Esophagus (tissue), 2 donors: ENCODE results near the gene ZSCAN18. TPM values are rescaled to one million over a fixed set of nuclear protein-coding genes. Genes with fewer than 3 reads are reported as not detected.

ENCODE experiments used
- H3K27ac ChIP-seq, 2 donors: one replicate each; pipeline ENCODE4 v1.5.1; 2013; ENCODE audit warnings: low read depth in 2 of 2, mild to moderate bottlenecking in 2 of 2, inconsistent platforms in 1 of 2, low read length in 1 of 2, moderate library complexity in 1 of 2
- H3K27me3 ChIP-seq, 2 donors: one replicate each; pipeline ENCODE4 v1.6.1; 2013; ENCODE audit warnings: low read length in 2 of 2, control low read depth in 1 of 2, mild to moderate bottlenecking in 1 of 2; ENCODE audit not compliant: insufficient read depth in 2 of 2, control insufficient read depth in 1 of 2
- H3K36me3 ChIP-seq, 2 donors: one replicate each; pipeline ENCODE4 v1.6.1; 2013; ENCODE audit warnings: low read length in 1 of 2; ENCODE audit not compliant: control insufficient read depth in 2 of 2, insufficient read depth in 2 of 2
- H3K4me1 ChIP-seq, 2 donors: one replicate each; pipeline ENCODE4 v1.6.1; 2013; ENCODE audit warnings: low read length in 1 of 2; ENCODE audit not compliant: control insufficient read depth in 2 of 2, insufficient read depth in 2 of 2
- H3K4me3 ChIP-seq, 2 donors: one replicate each; pipeline ENCODE4 v1.5.1; 2013; ENCODE audit warnings: low read length in 2 of 2, mild to moderate bottlenecking in 2 of 2, low read depth in 1 of 2, moderate library complexity in 1 of 2
- H3K9me3 ChIP-seq, 2 donors: one replicate each; pipeline ENCODE4 v1.6.1; 2013; ENCODE audit warnings: mild to moderate bottlenecking in 2 of 2, low read depth in 1 of 2, low read length in 1 of 2, moderate library complexity in 1 of 2; ENCODE audit not compliant: control insufficient read depth in 2 of 2, insufficient read depth in 1 of 2
- WGBS, 2 donors: extraction: QIAGEN DNeasy Blood & Tissue Kit; methylation state at CpG; one replicate each; pipeline ENCODE4 v1.1.7; 2013; 5-methylcytosine and 5-hydroxymethylcytosine counted together
- polyA plus RNA-seq, 2 donors: library from polyadenylated mRNA; stranded (reverse); fragments of 200-250 nt; gene quantifications; one replicate each; pipeline ENCODE4 v1.2.3, GENCODE V29; 2013
- donor health status: healthy with polysubstance abuse.
- donor health status: Bipolar disorder and iron deficiency.

Gene ZSCAN18
- polyA plus RNA-seq, 2 donors: 20.2 to 22.9 TPM

DNA sequence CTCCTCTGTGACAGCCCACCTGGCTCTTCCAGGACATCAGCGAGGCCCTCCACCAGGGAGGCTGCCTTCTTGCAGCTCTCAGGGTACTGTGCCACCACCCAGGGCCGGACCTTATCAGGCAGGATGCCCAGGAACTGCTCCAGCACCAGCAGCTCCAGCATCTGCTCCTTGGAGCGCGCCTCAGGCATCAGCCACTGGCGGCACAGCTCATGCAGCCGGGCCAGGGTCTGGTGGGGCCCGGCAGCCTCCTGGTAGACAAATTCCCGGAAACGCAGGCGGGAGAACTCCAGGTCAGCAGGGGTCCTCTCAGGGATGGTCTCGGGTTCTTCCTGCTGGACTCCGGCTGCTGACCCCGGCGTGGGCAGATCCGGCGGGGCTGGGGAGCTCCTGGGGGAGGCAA lies 8.2 kb downstream of the ZSCAN18 start:
- Histone ChIP-seq H3K27me3 (no peaks in the 10 kb centered on the region), H3K27ac (no peak overlapping the region), H3K36me3 (peaks cover 5 to 8% of the 10 kb centered on the region in 2 donors), H3K4me3 (no peak overlapping the region), H3K9me3 (peaks cover 30 to 39% of the 10 kb centered on the region in 2 donors), H3K4me1 (no peaks in the 10 kb centered on the region)
- WGBS, 2 donors: 95 to 99% methylated on average over 16 of the region's 16 CpGs

DNA sequence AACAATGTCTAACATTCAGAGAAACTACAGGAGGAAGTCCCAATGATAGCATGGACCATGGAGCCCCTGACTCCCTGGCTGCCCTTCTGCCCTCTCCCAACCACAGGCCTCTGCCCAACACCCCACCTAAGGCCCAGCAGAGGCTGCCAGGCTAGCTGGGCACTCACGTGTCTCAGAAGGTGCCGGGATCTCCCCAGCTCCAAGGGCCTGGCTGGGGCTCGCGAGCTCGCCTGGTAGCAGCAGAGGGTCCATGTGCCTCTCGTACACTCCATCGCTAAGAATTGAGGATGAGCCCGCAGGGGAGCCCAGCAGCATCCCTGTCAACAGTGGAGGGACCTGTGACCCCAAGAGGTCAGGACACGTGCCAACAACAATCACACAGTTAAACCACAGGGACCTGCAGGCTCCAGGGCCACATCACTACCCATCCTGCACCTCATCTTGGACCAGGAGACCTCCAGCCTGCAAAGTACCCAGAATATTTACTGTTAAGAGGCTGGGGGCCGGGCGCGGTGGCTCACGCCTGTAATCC lies 9.4 kb downstream of the ZSCAN18 start:
- Histone ChIP-seq H3K27me3 (no peaks in the 10 kb centered on the region), H3K9me3 (peaks cover 36 to 47% of the 10 kb centered on the region in 2 donors), H3K4me1 (no peaks in the 10 kb centered on the region), H3K27ac (no peak overlapping the region), H3K36me3 (peaks cover 5 to 8% of the 10 kb centered on the region in 2 donors), H3K4me3 (no peak overlapping the region)
- WGBS, 2 donors: 97 to 98% methylated on average over 13 of the region's 13 CpGs

DNA sequence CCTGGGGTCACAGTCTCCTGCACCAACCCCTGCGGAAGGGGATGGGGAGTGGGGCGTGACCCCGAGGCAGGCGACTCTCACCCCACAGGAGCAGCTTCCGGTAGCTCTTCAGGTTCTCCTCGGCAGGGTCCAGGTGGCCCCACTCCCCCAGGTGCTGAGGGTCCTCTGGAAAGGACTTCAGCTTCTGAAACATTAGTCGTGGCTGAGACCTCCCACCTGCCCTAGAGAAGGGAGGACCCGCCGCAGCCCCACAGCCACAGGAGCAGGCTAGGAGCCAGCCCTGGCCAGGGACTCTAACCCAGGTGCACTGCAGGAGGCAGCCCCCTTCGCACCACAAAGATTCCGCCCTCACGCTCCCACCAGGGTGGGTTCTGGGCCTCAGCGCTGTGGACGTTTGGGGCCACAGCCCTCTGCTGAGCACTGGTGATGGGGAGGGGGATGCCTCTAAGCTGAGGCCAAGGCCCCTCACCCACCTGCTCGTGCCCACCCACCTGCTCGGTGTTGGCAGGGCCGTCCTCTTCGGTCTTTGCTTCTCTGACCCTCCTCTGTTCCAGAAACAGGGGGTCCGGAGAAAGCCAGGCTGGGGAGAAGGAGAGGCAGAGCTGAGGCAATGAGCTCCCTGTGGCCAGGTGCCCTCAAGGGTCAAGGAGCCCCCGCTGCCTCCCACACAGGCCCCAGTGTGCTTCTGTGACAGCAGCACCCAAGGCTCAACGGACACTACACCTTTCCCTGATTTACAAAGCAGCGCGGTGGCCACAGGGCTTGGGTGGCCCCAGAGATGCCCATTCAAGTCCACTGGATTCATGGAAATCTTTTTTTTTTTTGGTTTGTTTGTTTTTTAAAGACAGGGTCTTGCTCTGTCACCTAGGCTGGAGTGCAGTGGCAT lies 11.0 kb downstream of the ZSCAN18 start:
- 95% methylated on average over 22 to 23 of the region's 23 CpGs for WGBS, 2 donors

DNA sequence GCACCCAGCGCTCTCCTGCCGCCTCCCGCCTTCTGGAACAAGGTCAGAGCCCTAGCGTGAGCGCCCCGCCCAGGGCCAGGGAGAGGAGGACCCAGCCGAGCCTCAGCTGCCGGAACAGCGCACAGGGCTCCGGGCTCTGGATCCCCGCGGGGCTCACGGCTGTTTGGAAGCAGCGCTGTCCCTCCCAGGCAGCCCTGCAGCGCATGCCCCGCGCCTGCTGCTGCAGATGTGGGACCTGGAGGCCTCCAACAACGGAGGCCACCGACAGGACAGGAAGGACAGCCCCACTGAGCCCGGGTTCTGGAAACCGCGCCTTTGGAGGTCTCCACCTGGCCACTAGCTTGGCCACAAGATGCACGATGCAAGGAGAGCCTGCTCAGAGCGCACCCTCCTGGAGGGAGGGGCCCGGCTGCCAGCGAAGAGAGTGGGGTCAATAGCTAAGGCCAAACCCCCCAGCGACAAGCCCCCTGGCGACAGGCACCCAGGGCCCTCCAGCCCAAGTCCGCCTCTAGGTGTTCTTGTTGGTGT lies 12.6 kb downstream of the ZSCAN18 start:
- Histone ChIP-seq H3K36me3 (peaks cover 5 to 8% of the 10 kb centered on the region in 2 donors), H3K4me1 (no peaks in the 10 kb centered on the region), H3K9me3 (peaks cover 36 to 49% of the 10 kb centered on the region in 2 donors), H3K27ac (no peak overlapping the region), H3K27me3 (no peaks in the 10 kb centered on the region), H3K4me3 (no peak overlapping the region)
- 93 to 96% methylated on average over 28 to 29 of the region's 29 CpGs for WGBS, 2 donors

More for the DNA sequence above, 11.0 kb downstream of the ZSCAN18 start:
- peaks cover 36 to 48% of the 10 kb centered on the region in 2 donors for H3K9me3 ChIP-seq
- no peak overlapping the region for H3K4me3 ChIP-seq
- H3K27me3 ChIP-seq: no peaks in the 10 kb centered on the region
- H3K27ac ChIP-seq: no peak overlapping the region
- H3K36me3 ChIP-seq: peaks cover 5 to 8% of the 10 kb centered on the region in 2 donors
- H3K4me1 ChIP-seq: no peaks in the 10 kb centered on the region

DNA sequence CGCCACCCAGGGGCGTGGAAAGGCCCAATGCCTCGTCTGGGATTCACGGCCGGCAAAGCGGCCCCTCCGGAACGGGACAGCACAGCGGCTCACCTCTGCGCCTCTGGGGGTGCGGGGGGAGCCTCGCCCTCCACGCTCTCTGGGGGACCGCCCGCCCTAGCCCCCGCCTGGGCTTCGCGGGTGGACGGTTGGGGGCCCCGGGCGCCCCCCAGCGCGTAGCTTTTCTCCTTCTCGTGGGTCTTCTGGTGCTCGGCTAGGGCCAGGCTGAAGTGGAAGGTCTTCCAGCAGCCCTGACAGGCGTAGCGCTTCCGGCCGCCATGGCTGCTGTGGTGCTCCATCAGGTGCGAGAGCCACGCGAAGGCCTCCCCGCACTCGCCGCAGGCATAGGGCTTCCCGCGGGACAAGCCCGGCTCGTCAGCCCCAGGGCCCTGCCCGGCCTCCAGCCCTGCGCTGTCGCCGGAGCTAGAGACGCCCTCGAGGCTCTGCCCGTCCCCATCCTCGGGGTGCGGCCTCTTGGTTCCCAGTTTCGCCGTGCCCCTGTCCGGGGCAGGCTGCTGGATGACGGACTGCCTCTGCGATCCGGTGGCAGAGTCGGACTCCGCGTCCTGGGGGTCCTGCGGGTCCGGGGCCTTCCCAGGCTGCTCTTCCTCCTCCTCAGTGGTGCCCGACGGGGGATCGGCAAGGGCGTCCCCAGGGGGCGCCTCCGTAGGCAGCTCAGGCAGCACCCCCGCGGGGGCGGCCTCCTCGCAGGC lies 13.3 kb downstream of the ZSCAN18 start:
- no peak overlapping the region for H3K4me3 ChIP-seq
- H3K9me3 ChIP-seq: peaks cover 37 to 49% of the 10 kb centered on the region in 2 donors
- H3K27ac ChIP-seq: no peak overlapping the region
- H3K36me3 ChIP-seq: peaks cover 5 to 8% of the 10 kb centered on the region in 2 donors
- WGBS, 2 donors: 97 to 98% methylated on average over 62 to 69 of the region's 69 CpGs
- H3K4me1 ChIP-seq: no peaks in the 10 kb centered on the region
- no peaks in the 10 kb centered on the region for H3K27me3 ChIP-seq

DNA sequence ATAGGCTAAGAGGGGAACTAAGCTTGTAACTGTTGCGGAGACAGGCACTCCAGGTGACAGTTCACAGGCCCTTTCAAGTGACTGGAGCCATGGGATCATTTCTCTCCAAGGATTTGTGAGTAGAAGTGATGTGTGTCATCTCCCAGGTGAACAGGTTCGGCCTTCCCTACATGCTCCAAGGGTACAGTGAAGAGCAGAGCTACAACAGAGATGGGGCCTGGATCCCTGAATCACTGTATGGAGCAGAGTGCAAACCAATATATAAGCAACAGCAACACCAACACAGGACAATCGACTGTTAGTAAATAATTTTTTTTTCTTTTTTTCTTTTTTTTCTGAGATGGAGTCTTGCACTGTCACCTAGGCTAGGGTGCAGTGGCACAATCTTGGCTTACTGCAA lies 15.0 kb downstream of the ZSCAN18 start:
- WGBS, 2 donors: 93 to 95% methylated on average over 3 of the region's 3 CpGs
- Histone ChIP-seq H3K9me3 (peaks cover 38 to 42% of the 10 kb centered on the region in 2 donors), H3K4me3 (no peak overlapping the region), H3K36me3 (peaks cover 5 to 8% of the 10 kb centered on the region in 2 donors), H3K4me1 (no peaks in the 10 kb centered on the region), H3K27ac (no peak overlapping the region), H3K27me3 (no peaks in the 10 kb centered on the region)

DNA sequence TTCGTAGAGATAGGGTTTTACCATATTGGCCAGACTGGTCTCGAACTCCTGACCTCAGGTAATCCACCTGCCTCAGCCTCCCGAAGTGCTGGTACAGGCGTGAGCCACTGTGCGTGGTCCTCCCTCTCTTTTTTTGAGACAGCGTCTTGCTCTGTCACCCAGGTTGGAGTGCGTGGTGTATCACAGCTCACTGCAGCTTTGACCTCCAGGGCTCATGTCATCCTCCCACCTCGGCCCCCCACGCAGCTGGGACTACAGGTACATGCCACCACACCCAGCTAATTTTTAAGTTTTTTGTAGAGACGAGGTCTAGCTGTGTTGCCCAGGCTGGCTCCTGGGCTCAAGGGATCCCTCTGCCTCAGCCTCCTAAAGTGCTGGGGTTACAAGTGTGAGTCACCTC lies 18.2 kb downstream of the ZSCAN18 start:
- Histone ChIP-seq H3K4me1 (no peaks in the 10 kb centered on the region), H3K36me3 (no peaks in the 10 kb centered on the region), H3K4me3 (no peak overlapping the region), H3K9me3 (peaks cover 13 to 37% of the 10 kb centered on the region in 2 donors), H3K27me3 (no peaks in the 10 kb centered on the region), H3K27ac (no peak overlapping the region)
- 91% methylated on average over 10 of the region's 10 CpGs for WGBS, 2 donors

DNA sequence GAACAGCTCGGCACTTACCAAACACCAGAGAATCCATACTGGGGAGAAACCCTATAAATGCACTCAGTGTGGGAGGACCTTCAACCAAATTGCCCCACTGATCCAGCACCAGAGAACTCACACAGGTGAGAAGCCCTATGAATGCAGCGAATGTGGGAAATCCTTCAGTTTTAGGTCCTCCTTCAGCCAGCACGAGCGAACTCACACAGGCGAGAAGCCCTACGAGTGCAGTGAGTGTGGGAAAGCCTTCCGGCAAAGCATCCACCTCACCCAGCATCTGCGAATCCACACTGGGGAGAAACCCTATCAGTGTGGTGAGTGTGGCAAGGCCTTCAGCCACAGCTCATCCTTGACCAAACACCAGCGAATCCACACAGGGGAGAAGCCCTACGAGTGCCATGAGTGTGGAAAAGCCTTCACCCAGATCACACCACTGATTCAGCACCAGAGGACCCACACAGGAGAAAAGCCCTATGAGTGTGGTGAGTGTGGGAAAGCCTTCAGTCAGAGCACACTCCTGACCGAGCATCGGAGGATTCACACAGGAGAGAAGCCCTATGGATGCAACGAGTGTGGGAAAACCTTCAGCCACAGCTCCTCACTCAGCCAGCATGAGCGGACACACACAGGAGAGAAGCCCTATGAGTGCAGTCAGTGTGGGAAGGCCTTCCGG lies 30.7 kb downstream of the ZSCAN18 start:
- WGBS, 2 donors: 96 to 98% methylated on average over 15 of the region's 15 CpGs
- Histone ChIP-seq H3K4me3 (no peak overlapping the region), H3K4me1 (no peaks in the 10 kb centered on the region), H3K27ac (no peak overlapping the region), H3K27me3 (no peaks in the 10 kb centered on the region), H3K9me3 (peaks cover 35 to 58% of the 10 kb centered on the region in 2 donors), H3K36me3 (peaks cover 2 to 16% of the 10 kb centered on the region in 2 donors)

DNA sequence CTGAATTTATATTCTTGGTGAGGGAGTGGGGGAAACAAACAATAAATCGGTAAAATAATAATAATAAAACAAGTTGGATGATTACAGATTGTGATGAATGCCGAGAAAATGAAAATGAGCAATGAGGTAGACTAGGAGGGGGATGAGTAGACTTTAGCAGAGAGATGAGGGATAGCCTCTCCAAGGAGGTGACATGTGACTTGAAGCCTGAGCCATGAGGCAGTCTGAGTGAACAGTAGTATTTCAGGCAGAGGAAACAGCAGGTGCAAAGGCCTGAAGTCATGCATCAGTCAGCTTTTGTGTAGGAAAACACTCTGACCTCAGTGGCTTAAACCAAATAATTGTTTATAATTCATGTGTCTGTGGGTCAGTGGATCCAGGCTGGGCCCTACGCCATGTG lies 34.3 kb downstream of the ZSCAN18 start:
- no peak overlapping the region for H3K4me3 ChIP-seq
- H3K4me1 ChIP-seq: peaks cover 0 to 5% of the 10 kb centered on the region in 2 donors
- 95 to 98% methylated on average over 3 of the region's 3 CpGs for WGBS, 2 donors
- peaks cover 2 to 16% of the 10 kb centered on the region in 2 donors for H3K36me3 ChIP-seq
- H3K27me3 ChIP-seq: no peaks in the 10 kb centered on the region
- no peak overlapping the region for H3K27ac ChIP-seq
- H3K9me3 ChIP-seq: peaks cover 22 to 52% of the 10 kb centered on the region in 2 donors
